Keratinocyte (primary cell): ENCODE data around the gene FAM50B.

ENCODE experiments used
- CTCF ChIP-seq, 3 experiments: IDR thresholded peaks in 1 of 3; conservative IDR thresholded peaks in 1 of 3; optimal IDR thresholded peaks in 1 of 3; 2 replicates in 2 of 3; 3 replicates in 1 of 3; pipeline versions ENCODE3 to v1.5.1; 2011; ENCODE audit warnings: low read length in 3 of 3, mild to moderate bottlenecking in 3 of 3, moderate library complexity in 2 of 3, control low read depth in 1 of 3, inconsistent platforms in 1 of 3; ENCODE audit not compliant: insufficient read depth in 2 of 3; ENCODE audit errors: extremely low read depth in 1 of 3
- EZH2 ChIP-seq: IDR thresholded peaks from one replicate; pipeline ENCODE4 v1.6.1; 2012; ENCODE audit warnings: inconsistent platforms, mild to moderate bottlenecking, low read length, moderate library complexity

- TF ChIP-seq CTCF (optimal IDR thresholded peaks at IDR 0.05 in 1 of 3, IDR thresholded peaks at IDR 0.05 in 1 of 3, conservative IDR thresholded peaks at IDR 0.05 in 1 of 3; ENCODE audit: extremely low read depth in 1 of 3, insufficient read depth in 2 of 3, low read length in 3 of 3) (peak; percentile 30 to 39 (median 36)), EZH2 (no peak)
These were observed 36.3 kb downstream of the FAM50B start for GRCh38 chr6:3885262-3886036.
